ENCODE measurements around the gene CA5B. TPM values are rescaled to one million over a fixed set of nuclear protein-coding genes. Genes with fewer than 3 reads are reported as not detected.
"Not testable (repeated sequence)": the region's sequence is repeated elsewhere in the genome, so short reads cannot be mapped to it uniquely, and the experiment has no call there.

The CA5B gene, protein sequence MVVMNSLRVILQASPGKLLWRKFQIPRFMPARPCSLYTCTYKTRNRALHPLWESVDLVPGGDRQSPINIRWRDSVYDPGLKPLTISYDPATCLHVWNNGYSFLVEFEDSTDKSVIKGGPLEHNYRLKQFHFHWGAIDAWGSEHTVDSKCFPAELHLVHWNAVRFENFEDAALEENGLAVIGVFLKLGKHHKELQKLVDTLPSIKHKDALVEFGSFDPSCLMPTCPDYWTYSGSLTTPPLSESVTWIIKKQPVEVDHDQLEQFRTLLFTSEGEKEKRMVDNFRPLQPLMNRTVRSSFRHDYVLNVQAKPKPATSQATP
- total RNA-seq (2014; rRNA removed): 18.4 and 29.7 TPM in 2 replicates
- polyA plus RNA-seq (2012): 6.8 TPM

DNA sequence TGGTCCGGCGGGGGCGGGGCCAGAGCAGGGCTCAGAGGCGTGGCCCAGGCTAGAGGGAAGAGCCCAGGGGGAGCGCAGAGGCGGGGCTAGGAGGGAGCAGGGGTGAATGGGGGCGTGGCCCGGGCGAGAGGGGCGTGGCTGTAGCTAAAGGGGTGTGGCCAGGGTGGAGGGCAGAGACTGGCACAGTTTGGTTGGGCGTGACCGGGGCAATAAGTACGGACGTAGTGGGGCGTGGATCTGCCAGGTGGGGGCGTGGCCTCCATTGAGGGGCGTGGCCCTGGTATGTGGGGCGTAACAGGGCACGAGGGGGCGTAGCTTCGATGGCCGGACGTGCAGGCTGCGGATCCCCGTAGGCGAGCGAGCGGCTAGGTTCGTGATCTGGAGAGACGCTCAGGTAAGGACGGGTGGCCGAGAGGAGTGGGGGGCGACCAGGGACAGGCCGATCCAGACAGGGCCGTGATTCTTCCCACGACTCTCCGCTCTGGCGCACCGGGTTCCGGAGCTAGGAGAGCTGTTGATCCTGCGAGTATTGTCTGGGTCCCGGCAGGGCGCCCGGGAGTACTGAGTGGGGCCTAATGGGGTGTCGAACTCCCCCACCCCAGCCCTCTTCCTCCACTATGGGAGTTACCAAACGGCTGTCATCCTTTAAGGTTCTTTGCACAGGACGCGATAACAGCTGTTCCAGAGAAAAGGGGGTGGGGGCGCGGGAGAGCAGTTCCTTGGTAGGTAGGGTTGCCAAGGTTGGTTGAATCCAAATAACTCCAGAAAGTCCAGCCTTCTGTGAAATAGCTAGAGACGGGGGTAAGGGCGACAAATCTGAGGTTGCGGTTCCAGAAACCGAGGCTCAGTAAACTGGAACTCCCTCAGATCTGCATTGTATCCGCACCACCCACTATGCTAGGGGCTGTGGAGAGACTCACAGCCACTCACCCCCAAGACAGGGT, at the start of gene CA5B:
Gene CA5B (plus strand): TSS at position 312 of the 944 bp plus-strand sequence. CDS start 11,754 bp downstream, outside the sequence.
- DNase-seq (ENCODE audit: low read depth): peak; percentile 61

DNA sequence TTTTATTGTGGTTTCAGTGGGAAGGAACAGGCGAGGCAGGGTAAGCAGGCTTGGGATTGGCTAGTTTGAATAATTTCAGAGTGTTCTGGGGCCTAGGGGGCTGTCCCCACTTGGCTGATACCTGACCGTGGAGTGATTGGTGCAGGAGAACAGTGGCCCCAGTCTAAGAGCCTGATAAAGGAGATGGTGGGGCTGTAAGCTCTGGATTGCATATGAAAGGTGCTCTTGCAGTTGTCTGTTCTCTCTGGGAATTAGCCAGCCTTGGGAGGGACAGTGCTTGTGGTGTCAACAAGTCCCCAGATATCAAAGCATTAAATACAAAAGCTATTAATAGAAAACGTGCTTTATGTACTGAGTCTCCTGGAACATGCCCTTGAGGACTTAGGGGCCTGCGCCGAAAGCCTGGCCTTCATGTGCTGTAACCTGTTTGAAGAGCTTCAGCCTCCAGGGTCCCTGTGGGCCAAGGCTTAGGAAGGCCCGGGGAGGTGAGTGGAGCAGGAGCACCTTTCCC, 43.1 kb upstream of the CA5B start:
- DNase-seq (ENCODE audit: low read depth): no peak

DNA sequence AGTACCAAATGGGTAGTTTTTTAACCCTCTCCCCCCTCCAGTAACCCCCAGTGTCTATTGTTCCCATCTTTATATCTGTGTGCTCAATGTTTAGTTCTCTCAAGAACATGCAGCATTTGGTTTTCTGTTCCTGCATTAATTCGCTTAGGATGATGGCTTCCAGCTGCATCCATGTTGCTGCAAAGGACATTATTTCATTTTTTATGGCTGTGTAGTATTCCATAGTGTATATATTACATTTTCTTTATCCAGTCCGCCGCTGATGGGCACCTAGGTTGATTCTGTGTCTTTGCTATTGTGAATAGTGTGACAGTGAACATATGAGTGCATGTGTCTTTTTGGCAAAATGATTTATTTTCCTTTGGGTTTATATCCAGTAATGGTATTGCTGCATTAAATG, 41.6 kb upstream of the CA5B start:
- no peak for DNase-seq (ENCODE audit: low read depth)

DNA sequence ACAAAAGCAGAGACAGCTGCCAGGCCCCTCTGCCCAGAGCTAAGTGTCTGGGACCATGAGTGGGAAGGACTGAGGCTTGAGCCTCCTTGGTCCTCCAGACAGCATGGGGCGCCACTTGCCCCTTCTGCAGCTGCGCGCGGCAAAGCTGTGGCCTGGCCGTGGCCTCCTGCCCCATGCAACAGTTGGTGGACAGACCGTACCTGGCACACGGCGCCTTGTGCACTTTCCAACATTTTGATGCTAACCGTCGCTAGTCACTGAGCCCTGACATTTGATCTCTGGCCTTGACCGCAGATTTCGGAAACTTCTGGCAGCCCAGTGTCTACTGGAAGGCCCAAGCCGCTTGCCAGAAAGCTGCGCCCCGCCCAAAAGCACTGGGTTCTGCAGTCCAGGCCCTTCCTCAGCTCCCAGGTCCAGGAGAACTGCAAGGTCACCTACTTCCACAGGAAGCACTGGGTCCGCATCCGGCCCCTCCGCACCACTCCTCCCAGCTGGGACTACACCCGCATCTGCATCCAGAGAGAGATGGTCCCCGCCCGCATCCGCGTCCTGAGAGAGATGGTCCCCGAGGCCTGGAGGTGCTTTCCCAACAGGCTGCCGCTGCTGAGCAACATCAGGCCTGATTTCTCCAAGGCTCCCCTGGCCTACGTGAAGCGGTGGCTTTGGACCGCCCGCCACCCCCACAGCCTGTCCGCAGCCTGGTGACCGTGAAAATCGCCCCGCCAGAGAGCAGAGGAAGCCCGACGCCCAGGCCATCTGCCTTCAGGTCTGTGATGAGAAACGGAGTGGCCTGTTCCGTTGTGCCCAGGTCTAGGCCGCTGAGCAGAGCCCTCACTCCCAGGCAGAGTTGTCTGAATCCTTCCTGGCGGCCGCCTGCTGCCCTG, 35.3 kb upstream of the CA5B start:
- DNase-seq (ENCODE audit: low read depth): no peak

DNA sequence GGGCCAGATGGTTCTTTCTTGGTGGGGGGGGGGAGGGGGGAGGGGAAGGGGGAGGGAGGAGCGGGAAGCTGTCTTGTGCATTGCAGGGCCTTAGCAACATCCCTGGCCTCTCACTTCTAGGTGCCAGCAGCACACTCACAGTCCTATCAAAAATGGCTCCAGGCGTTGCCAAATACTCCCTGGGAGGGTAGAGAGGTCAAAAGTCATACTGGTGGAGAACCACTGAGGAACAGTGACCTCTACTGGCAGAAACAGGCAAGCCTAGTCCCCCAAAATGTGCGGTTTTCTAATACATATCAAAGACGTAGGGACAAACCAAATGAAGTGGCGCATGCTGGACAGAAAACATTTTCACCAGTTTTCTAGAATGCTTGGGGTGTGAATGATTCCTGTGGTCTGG, 34.3 kb upstream of the CA5B start:
- DNase-seq (ENCODE audit: low read depth): not testable (repeated sequence)

DNA sequence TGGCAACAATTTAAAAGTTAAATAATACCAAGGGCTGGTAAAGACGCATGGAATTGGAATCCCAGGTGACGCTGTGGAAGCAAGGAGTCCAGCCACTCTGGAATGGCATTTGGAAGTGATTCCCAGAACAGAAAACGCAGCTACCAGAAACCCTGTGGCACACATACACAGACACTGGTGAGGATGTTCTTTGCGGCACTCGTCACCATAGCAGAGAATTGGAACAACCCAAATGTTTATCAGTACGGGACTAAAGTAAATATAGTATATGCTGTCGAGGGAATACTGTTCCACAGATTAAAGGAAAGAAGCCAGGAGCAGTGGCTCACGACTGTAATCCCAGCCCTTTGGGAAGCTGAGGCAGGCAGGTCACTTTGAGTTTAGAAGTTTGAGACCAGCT, 33.8 kb upstream of the CA5B start:
- not testable (repeated sequence) for DNase-seq (ENCODE audit: low read depth)

DNA sequence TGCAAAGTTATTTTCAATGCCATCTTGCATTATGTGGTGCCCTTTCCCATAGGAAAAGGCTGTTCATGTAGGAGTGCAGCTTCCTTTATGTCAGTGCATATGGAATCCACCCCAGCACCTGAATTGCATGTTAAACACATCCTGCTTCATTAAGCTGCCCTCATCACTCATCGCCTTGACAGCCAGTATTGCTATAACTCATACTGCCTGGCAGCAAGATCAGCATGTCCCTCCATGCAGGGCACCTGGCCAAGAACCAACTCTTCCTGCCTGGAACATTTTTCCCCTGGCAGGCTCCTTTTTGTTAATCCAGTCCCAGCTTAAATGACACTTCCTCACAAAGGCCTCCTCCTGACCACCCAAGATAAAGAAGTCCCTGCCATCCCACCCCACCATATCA, 23.5 kb upstream of the CA5B start:
- peak; percentile 25 for DNase-seq (ENCODE audit: low read depth)

DNA sequence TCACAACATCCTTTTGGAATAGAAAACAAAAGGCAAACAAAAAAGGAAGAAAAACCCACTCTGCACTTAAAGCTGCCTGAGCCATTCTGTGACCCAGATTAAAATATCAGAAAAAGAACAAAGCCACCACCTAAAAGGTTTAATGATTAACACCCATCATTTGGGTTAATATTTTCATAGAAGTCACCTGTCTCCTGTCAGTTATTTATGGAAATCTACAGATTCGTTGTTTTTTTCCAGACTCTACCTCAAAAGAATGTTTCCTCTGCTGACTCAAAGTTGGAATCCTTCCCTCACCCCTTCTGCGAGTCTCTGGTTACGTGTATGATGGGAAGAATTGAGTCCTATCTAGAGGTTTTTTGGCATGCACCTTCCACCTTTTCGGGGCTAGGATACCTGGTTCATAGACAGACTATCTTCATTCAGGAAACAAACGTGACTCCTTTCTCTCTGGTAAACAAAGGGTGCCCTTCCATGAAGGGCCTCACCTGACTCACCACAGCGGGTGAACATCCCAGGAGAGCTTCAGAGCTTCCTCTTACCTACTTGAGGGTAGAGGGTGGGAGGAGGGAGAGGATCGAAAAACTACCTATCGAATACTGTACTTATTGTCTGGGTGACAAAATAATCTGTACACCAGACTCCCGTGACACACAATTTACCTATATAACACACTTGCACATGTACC, 19.6 kb upstream of the CA5B start:
- DNase-seq (ENCODE audit: low read depth): no peak

DNA sequence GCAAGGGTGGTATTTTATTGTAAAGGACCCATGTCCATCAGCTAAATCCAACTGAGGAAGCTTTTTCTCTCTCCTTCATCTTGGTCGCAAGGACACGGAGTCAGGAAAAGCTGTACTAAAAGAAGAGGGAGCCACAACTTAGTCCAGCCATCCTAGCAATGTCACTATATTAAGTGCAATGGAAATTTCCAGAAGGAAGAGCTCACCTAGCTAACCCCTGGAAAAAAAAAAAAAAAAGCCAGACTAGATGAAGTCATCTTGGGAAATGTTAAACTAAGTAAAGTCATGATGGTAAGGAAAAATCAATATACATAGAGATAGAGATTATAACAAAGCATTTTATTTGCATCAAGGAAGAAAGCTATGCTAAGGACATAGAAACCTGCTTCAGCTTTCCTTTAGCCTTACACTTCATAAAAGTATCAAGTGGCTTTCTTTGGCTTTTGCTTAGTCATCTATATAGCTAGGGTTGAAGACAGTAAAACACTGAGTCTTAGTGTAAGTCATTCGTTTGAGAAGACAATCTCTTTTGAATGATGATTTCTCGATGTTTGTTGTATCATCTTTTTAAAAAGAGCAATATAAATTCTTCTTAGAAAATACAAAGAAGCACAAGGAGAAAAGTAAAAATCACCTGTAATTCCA, 18.6 kb upstream of the CA5B start:
- no peak for DNase-seq (ENCODE audit: low read depth)

DNA sequence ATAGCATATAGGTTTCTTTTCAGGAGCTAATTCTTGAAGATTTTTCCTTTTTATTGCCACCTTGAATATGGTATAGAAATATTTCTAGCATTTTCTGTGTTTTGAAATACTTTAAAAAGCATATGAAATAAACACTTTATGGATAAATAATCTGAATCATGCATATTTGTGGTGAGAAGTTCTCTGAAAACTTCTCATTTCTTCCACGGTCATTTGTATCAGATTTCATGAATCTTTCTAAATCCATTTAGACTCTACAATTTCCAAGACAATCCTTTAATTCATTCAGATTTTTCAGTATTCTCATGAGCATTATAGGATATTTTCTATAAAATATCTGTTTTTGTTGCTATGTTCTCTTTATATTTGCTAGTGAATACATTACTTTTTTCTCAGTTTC, 16.2 kb upstream of the CA5B start:
- peak; percentile 44 for DNase-seq (ENCODE audit: low read depth)

DNA sequence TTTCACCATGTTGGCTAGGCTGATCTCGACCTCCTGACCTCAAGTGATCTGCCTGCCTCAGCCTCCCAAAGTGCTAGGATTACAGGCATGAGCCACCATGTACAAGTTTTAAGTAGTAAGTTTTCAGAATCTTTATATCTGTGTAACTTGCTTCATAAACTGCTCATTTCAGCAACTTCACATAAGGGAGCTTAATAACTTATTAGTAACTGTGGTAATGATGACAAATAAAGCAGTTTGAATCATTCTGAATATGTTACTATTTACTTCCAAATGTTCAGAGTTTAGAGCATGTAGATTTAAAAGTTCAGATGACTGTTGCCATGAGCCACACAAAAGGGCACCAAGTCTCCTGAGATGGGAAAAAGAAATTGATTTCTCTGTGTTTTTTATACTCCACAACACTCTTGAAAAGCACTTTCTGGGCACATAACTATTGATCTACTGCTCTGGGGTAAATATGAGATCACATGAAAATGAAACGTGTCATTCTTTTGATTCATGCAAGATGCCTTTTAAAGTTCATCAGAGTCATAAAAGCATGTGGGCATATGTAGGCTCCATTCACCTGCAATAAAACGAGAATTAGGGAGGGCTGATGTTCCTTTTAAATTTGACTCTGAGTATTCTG, 14.1 kb upstream of the CA5B start:
- no peak for DNase-seq (ENCODE audit: low read depth)

DNA sequence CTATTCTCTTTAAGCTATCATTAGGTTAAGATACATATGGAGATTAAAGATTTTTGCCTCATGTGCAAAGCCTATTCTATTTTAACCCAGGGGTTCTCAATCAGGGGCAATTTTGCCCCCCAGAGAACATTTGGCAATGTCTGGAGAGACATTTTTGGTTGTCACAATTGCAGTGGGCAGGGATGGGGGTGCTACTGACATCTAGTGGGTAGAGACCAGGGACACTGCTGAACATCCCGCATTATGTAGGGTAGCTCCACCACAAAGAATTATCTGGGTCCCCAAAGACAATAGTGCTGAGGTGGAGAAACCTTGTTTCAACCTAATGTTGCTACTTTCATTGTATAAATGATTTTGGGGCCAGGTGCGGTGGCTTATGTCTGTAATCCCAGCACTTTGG, 13.2 kb upstream of the CA5B start:
- DNase-seq (ENCODE audit: low read depth): no peak

DNA sequence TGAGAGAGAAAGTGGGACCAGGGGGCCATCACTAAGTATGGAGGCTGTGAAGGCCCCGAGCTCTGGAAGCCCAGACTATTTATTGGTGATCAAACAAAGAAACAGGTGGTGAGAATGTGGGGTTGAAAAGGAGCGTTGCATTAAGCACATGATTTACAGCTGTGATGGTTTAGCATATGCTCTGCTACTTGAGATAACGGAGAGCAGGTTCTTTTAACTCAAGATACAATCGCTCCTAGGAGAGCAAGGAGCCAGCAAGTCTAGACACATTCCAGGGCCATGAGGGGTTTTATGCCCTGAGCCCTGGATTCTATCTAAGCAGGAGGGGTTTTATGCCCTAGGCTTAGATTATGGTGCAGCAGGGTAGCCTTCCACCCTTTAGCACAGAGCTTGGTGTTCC, 6.7 kb upstream of the CA5B start:
- DNase-seq (ENCODE audit: low read depth): not testable (repeated sequence)

DNA sequence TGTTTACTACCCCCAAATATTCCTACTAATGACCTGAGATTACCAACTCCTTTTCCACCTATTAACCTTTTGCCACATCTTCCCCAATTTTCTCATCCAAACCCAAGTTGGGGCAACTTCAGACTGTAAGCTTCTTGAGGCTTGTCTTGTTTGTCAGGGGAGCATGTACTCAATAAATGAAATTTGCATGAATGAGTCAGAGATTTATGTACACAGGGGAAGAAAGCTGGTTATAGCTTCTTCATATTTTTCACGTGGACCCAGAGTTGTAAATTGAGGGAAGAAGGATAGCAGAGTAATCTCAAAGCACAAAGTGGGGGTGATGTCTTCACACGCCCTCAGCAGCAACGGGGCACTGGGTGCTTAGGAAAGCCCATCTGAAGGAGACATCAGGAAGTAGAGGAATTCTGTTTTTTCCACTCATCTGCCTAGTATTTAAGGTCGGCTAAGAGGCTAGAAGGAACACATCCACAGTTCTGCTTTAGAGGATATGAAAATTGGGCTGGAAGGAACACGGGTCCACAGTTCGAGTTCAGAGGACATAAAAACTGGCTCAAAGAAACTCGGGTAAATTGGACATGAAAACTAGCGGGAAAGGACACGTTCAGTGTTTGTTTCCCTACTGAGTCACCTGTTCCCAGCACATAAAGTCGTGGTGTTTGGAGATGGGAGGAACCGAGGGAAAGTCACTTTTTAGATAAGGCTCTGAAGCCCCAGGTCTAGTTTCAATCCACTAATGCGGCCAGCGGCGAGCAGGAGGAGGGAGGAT, 696 bp upstream of the CA5B start:
- DNase-seq (ENCODE audit: low read depth): no peak

DNA sequence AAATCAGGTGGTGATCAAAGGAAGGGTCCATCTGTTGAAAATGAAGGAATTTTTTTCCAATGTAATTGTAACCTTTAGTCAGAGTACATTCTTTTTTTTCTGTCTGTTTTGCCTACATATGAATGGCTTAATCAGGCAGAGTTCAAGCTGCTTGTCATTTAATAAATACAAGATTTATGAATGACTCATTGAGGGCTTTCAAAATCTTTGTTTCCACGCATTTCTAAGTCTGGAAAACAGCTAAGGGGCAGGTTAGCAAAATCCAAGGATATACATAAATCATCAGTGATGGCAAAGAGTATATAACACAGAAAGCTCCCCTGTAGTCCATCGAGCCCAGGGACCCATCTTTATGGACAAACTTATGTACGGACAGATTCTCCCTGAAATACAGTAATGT, 1.8 kb downstream of the CA5B start:
- no peak for DNase-seq (ENCODE audit: low read depth)

DNA sequence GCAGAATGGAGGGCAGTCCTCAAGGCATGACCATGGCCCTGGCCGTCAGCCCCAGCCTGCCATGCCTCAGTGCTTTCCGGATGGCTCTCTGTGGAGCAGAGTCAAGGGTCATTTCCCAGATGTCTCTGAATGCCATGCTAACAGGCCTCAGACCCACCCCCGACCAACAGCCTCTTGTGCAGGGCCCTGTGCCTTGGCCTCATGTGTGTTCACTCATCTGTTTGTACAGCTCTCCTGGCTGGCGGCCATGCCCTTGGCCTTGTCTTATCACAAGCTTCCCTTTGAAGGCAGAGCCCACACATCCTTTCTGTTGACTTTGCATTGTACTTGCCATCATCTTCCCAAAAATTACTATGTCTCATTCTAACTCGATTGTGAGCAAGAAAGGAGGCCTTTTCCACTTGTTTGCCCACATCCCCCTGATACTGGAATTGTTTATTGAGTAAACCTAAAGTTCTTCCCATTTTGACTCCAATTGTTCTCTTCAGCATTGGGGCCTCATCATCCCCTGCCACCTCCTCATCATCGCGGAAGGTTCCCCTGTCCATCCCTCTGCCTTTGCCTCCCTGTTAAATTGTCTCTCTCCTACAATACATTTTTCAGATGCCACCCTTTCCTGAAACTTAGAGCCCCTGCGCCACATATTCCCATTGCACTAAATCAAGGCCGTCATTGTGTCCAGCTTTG, 6.3 kb downstream of the CA5B start:
- no peak for DNase-seq (ENCODE audit: low read depth)

DNA sequence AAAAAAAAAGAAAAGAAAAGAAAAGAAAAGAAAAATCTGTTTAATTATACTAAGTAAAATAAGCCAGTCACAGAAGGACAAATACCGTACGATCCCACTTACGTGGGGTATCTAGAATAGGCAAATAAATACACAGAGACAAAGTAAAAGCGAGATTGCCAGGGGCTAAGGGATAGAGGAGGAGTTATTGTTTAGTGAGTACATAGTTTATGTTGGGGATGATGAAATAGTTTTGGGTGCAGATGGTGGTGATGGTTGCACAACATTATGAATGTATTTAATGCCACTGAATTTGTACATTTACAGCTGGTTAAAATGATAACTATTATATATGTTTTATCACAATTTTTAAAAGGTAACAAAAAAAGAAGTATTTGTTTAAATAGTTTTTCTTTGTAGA, 7.1 kb downstream of the CA5B start:
- no peak for DNase-seq (ENCODE audit: low read depth)

DNA sequence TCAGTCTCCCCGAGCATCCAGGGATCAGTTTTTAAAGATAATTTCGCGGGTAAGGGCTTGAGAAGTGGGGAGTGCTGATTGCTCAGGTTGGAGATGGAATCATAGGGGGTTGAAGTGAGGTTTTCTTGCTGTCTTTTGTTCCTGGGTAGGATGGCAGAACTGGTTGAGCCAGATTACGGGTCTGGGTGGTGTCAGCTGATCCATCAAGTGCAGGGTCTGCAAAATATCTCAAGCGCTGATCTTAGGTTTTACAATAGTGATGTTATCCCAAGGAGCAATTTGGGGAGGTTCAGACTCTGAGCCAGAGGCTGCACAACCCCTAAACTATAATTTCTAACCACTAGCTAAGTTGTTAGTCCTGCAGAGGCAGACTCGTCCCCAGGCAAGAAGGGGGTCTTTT, 8.6 kb downstream of the CA5B start:
- not testable (repeated sequence) for DNase-seq (ENCODE audit: low read depth)
